ENCODE data around the gene OSBPL1A. TPM values are rescaled to one million over a fixed set of nuclear protein-coding genes. Genes with fewer than 3 reads are reported as not detected.

The OSBPL1A gene
- total and polyA plus RNA-seq, 3 donors from 2014 or later, result 32.0 to 45.0 (median 43.8) TPM

- Histone ChIP-seq H3K4me1 (no peaks in the 10 kb centered on the region), H3K27ac (no peak overlapping the region), H3K36me3 (ENCODE audit: low read depth, missing control alignments) (no peaks in the 10 kb centered on the region), H3K9me3 (no peaks in the 10 kb centered on the region), H3K27me3 (no peaks in the 10 kb centered on the region), H3K4me3 (no peak overlapping the region)
- WGBS, 2 donors, result 55 to 68% methylated on average over 12 of the region's 12 CpGs
- intact Hi-C loops (cut with DNase I; ENCODE audit: low total_unique reads), result no loop called here
- TF ChIP-seq POLR2A (IDR thresholded peaks at IDR 0.05), result no peak
- no peak for TF ChIP-seq CTCF (IDR thresholded peaks at IDR 0.05)
- DNase-seq, result no peak
These were observed 104.4 kb downstream of the OSBPL1A start for GRCh38 chr18:24293254-24293653.

DNA sequence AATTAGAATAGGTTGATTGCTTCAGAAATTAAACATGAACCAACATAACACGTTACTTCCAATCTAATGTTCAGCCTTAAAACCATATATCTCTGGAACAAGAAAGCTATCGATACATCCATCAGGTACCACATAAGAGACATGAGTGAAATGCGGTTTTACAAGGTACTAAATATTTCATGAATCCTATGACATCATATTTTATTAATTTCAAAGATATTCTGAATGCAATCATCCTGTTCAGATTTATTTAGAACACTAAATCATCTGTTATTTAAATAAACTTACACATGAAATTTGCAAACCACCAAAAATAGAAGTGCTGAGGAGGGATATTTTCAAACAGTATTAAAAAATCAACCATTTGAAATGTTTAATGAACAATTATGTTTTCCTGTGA, 119.0 kb downstream of the OSBPL1A start:
- WGBS, 2 donors, result 93 to 98% methylated on average over 3 of the region's 3 CpGs
- no peak for DNase-seq
- Histone ChIP-seq H3K4me1 (no peaks in the 10 kb centered on the region), H3K36me3 (ENCODE audit: low read depth, missing control alignments) (no peaks in the 10 kb centered on the region), H3K27me3 (no peaks in the 10 kb centered on the region), H3K9me3 (no peaks in the 10 kb centered on the region), H3K27ac (no peak overlapping the region), H3K4me3 (no peak overlapping the region)
- TF ChIP-seq POLR2A (IDR thresholded peaks at IDR 0.05) (no peak), CTCF (IDR thresholded peaks at IDR 0.05) (no peak)
- intact Hi-C loops (cut with DNase I; ENCODE audit: low total_unique reads), result no loop called here

GRCh38 chr18:24277516-24278195, 120.0 kb downstream of the OSBPL1A start:
- WGBS, 2 donors, result 85 to 87% methylated on average over 4 of the region's 4 CpGs
- TF ChIP-seq POLR2A (IDR thresholded peaks at IDR 0.05), result no peak
- no peak for TF ChIP-seq CTCF (IDR thresholded peaks at IDR 0.05)
- no peaks in the 10 kb centered on the region for H3K36me3 ChIP-seq (ENCODE audit: low read depth, missing control alignments)
- no peak for DNase-seq
- no peaks in the 10 kb centered on the region for H3K9me3 ChIP-seq
- no peaks in the 10 kb centered on the region for H3K4me1 ChIP-seq
- no peaks in the 10 kb centered on the region for H3K27me3 ChIP-seq
- no peak overlapping the region for H3K4me3 ChIP-seq
- intact Hi-C loops (cut with DNase I; ENCODE audit: low total_unique reads), result no loop called here
- no peak overlapping the region for H3K27ac ChIP-seq

- TF ChIP-seq CTCF (IDR thresholded peaks at IDR 0.05) (no peak), POLR2A (IDR thresholded peaks at IDR 0.05) (no peak)
- no peaks in the 10 kb centered on the region for H3K27me3 ChIP-seq
- no peak overlapping the region for H3K4me3 ChIP-seq
- no peaks in the 10 kb centered on the region for H3K36me3 ChIP-seq (ENCODE audit: low read depth, missing control alignments)
- H3K4me1 ChIP-seq, result no peaks in the 10 kb centered on the region
- H3K9me3 ChIP-seq, result no peaks in the 10 kb centered on the region
- no peak overlapping the region for H3K27ac ChIP-seq
- intact Hi-C loops (cut with DNase I; ENCODE audit: low total_unique reads), result no loop called here
- DNase-seq, result no peak
These were observed 120.6 kb downstream of the OSBPL1A start for GRCh38 chr18:24276994-24277393.

GRCh38 chr18:24274837-24275236, 122.8 kb downstream of the OSBPL1A start:
- Histone ChIP-seq H3K27me3 (no peaks in the 10 kb centered on the region), H3K9me3 (no peaks in the 10 kb centered on the region), H3K36me3 (ENCODE audit: low read depth, missing control alignments) (no peaks in the 10 kb centered on the region), H3K4me3 (no peak overlapping the region), H3K27ac (no peak overlapping the region), H3K4me1 (peaks cover 3% of the 10 kb centered on the region)
- no peak for TF ChIP-seq POLR2A (IDR thresholded peaks at IDR 0.05)
- TF ChIP-seq CTCF (IDR thresholded peaks at IDR 0.05), result no peak
- WGBS, 2 donors, result 54 to 90% methylated on average over 3 of the region's 3 CpGs
- intact Hi-C loops (cut with DNase I; ENCODE audit: low total_unique reads), result no loop called here
- no peak for DNase-seq
